Endothelial cell of umbilical vein (primary cell): Measurements from ENCODE around the gene SIRPG. TPM values are rescaled to one million over a fixed set of nuclear protein-coding genes. Genes with fewer than 3 reads are reported as not detected.

Source experiments
- BruUV-seq: library from RNA; stranded (reverse); fragments of 400-500 nt; replicated peaks from 2 replicates; lab custom pipeline; 2021; lab: Mats Ljungman, UMichigan
- CTCF ChIA-PET: fragments of 300-600, 350-600 bp; sonication (Branson Sonifier 250); formaldehyde crosslinking; loops from one replicate; lab custom pipeline; 2021; ENCODE audit warnings: antibody characterized with exemption, inconsistent platforms; lab: Charles Lee
- POLR2A ChIA-PET: fragments of 300-600, 350-600 bp; sonication (Branson Sonifier 250); formaldehyde crosslinking; loops from one replicate; lab custom pipeline; 2021; ENCODE audit warnings: antibody characterized with exemption, inconsistent platforms; lab: Charles Lee
- DNase-seq: peaks from one replicate; pipeline ENCODE4 v3.0.0-alpha.2; 2011; ENCODE audit warnings: low read depth, low spot score
- FAIRE-seq: peaks from 2 replicates; lab custom pipeline; 2011; peaks lifted over from hg19 to GRCh38; lab: Jason Lieb, UNC
- H2AFZ ChIP-seq: 2 replicates; pipeline ENCODE4 v1.6.0; 2012; ENCODE audit warnings: low read depth, low read length, control low read depth, inconsistent platforms
- H3K27ac ChIP-seq: 2 replicates; pipeline ENCODE4 v1.5.1; 2011; ENCODE audit warnings: low read depth, mild to moderate bottlenecking, control low read depth, low read length, moderate library complexity; ENCODE audit not compliant: insufficient read depth
- H3K27me3 ChIP-seq, 2 experiments: 2 replicates each; pipeline versions ENCODE4 v1.6.0 to v1.6.1; 2011; ENCODE audit warnings: low read length in 2 of 2, mixed read lengths in 1 of 2; ENCODE audit not compliant: control insufficient read depth in 2 of 2, insufficient read depth in 2 of 2
- H3K36me3 ChIP-seq, 2 experiments: 2 replicates in 1 of 2; 3 replicates in 1 of 2; pipeline ENCODE4 v1.5.1; 2011; ENCODE audit warnings: low read length in 2 of 2, mild to moderate bottlenecking in 1 of 2, moderate library complexity in 1 of 2; ENCODE audit not compliant: control insufficient read depth in 2 of 2, insufficient read depth in 2 of 2; ENCODE audit errors: extremely low read depth in 1 of 2
- H3K4me1 ChIP-seq: 3 replicates; pipeline ENCODE4 v1.5.1; 2011; ENCODE audit warnings: mild to moderate bottlenecking, low read length; ENCODE audit not compliant: control insufficient read depth, insufficient read depth; ENCODE audit errors: extremely low read depth
- H3K4me2 ChIP-seq: 2 replicates; pipeline ENCODE4 v1.6.1; 2011; ENCODE audit warnings: low read length, control low read depth, mixed read lengths; ENCODE audit not compliant: insufficient read depth
- H3K4me3 ChIP-seq, 3 experiments: fragments of 200-600 bp in 1 of 3; sonication (generic), shearing (Covaris generic) in 1 of 3; replicated peaks in 1 of 3; 2 replicates each; pipeline ENCODE4 v1.5.1; 2011 to 2016; ENCODE audit warnings: control low read depth in 3 of 3, low read length in 3 of 3, mild to moderate bottlenecking in 2 of 3, inconsistent platforms in 1 of 3, low read depth in 1 of 3, moderate library complexity in 1 of 3; ENCODE audit not compliant: insufficient read depth in 1 of 3
- H3K79me2 ChIP-seq: 2 replicates; pipeline ENCODE4 v1.6.0; 2012; ENCODE audit warnings: low read length, inconsistent platforms; ENCODE audit not compliant: control insufficient read depth, insufficient read depth
- H3K9ac ChIP-seq: replicated peaks from 2 replicates; pipeline ENCODE3; 2011; ENCODE audit warnings: low read length, control low read depth; ENCODE audit not compliant: insufficient read depth; ENCODE audit errors: extremely low read depth
- H3K9me1 ChIP-seq: replicated peaks from 3 replicates; pipeline ENCODE4 v1.6.0; 2011; ENCODE audit warnings: mild to moderate bottlenecking, low read length; ENCODE audit not compliant: control insufficient read depth, insufficient read depth; ENCODE audit errors: extremely low read depth
- H3K9me3 ChIP-seq: replicated peaks from 2 replicates; pipeline ENCODE4 v1.5.1; 2012; ENCODE audit warnings: low read length, inconsistent platforms; ENCODE audit not compliant: control insufficient read depth, insufficient read depth
- H4K20me1 ChIP-seq: replicated peaks from 2 replicates; pipeline ENCODE3; 2011; ENCODE audit warnings: mild to moderate bottlenecking, low read length; ENCODE audit not compliant: control insufficient read depth, insufficient read depth; ENCODE audit errors: extremely low read depth
- EZH2 ChIP-seq: IDR thresholded peaks from 2 replicates; pipeline ENCODE4 v1.6.1; 2012; ENCODE audit warnings: borderline replicate concordance, low read depth, mild to moderate bottlenecking, moderate library complexity, low read length, inconsistent platforms; ENCODE audit not compliant: severe bottlenecking
- FOS ChIP-seq: IDR thresholded peaks from 2 replicates; pipeline ENCODE4 v1.6.1; 2011; ENCODE audit warnings: mild to moderate bottlenecking, low read length, moderate library complexity, borderline replicate concordance; ENCODE audit not compliant: insufficient read depth
- GATA2 ChIP-seq: IDR thresholded peaks from 2 replicates; pipeline ENCODE4 v1.7.0; 2011; ENCODE audit warnings: low read depth, mild to moderate bottlenecking, moderate library complexity, mixed read lengths, low read length; ENCODE audit not compliant: insufficient read length, insufficient read depth
- JUN ChIP-seq: IDR thresholded peaks from 2 replicates; pipeline ENCODE4 v1.6.1; 2011; ENCODE audit warnings: borderline replicate concordance, low read depth; ENCODE audit not compliant: insufficient read length, insufficient read depth
- MYC ChIP-seq: IDR thresholded peaks from one replicate; pipeline ENCODE4 v1.6.1; 2011; ENCODE audit warnings: mild to moderate bottlenecking, low read depth, low read length
- POLR2A ChIP-seq: IDR thresholded peaks from 2 replicates; pipeline ENCODE4 v1.6.1; 2012; ENCODE audit warnings: low read depth, mild to moderate bottlenecking, control low read depth, low read length
- POLR2AphosphoS5 ChIP-seq: IDR thresholded peaks from 2 replicates; pipeline ENCODE4 v1.6.1; 2012; ENCODE audit warnings: low read depth, mild to moderate bottlenecking, control low read depth, low read length, moderate library complexity; ENCODE audit not compliant: insufficient read depth
- dilution Hi-C: fragments of 300-500 bp; cut with MboI; formaldehyde crosslinking; loops from one replicate; pipeline ENCODE4 v1.15.0; 2019; ENCODE audit warnings: low sequenced_read_pairs; ENCODE audit not compliant: extremely low pct_ligation_motif_present
- intact Hi-C: fragments of 100-400 bp; cut with micrococcal nuclease; formaldehyde crosslinking; loops from one replicate; pipeline ENCODE4 v1.10.0; 2022
- polyA plus RNA-seq, 4 experiments: library from polyadenylated mRNA; depleted of rRNA in 3 of 4; stranded (reverse) in 3 of 4; unstranded in 1 of 4; fragments of >200 nt; gene quantifications; 2 replicates each; pipeline versions ENCODE4 v1.2.1 to v1.2.3, GENCODE V29; 2011 to 2012; ENCODE audit warnings: missing spikeins in 1 of 4
- total RNA-seq: library from RNA; stranded (reverse); gene quantifications from 2 replicates; pipeline ENCODE4 v1.2.3, GENCODE V29; 2021
- TF ChIP-seq, protein P1 (sequence below): IDR thresholded peaks from 2 replicates; pipeline ENCODE4 v1.6.1; 2011; ENCODE audit not compliant: insufficient read depth, insufficient read length
- TF ChIP-seq, protein P2 (sequence below), 2 donors: IDR thresholded peaks; 1 replicate in 1 of 2; 2 replicates in 1 of 2; pipeline ENCODE4 v1.5.1; 2011; ENCODE audit warnings: low read length in 2 of 2, mild to moderate bottlenecking in 2 of 2, moderate library complexity in 2 of 2, control low read depth in 1 of 2, inconsistent platforms in 1 of 2, low read depth in 1 of 2; ENCODE audit not compliant: insufficient read depth in 1 of 2; ENCODE audit errors: extremely low read depth in 1 of 2

Gene SIRPG
- total and polyA plus RNA-seq, 2 donors (not counting 3 experiments of a cell fraction or from before 2014, with no cell fraction given), result not detected

DNA sequence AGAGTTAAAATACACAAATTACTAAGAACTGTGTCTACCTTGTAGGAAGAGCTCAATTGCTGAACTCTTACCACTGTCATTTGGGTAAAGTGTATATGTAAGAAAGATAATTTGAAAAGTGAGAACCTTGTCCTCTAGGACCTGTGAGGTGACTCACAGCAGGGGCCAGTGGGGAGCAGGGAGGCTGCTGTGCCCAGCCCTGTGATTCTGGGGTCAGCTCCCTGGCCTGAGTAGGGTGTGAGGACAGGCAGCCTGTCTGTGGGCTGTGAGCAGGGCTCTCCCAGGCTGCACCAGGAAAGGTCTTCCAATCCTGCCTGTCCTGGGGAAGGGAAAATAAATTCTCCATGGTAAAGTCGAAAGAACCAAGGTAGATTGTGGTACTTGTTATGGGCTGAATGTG is 27.3 kb upstream of the SIRPG start:
- DNase-seq, result no peak

More for the DNA sequence above, 27.3 kb upstream of the SIRPG start:
- Histone ChIP-seq H3K9me1 (no peaks in the 10 kb centered on the region), H3K4me2 (no peak overlapping the region), H3K9ac (no peak overlapping the region), H4K20me1 (no peaks in the 10 kb centered on the region), H3K27me3 (peaks cover 9 to 27% of the 10 kb centered on the region in 2 experiments), H3K4me3 (no peak overlapping the region), H3K79me2 (no peaks in the 10 kb centered on the region), H3K4me1 (no peaks in the 10 kb centered on the region), H2AFZ (no peak overlapping the region), H3K27ac (no peak overlapping the region), H3K36me3 (no peaks in the 10 kb centered on the region), H3K9me3 (no peaks in the 10 kb centered on the region)
- TF ChIP-seq POLR2AphosphoS5 (no peak), POLR2A (no peak), FOS (no peak), EZH2 (no peak), JUN (no peak), GATA2 (no peak), MYC (no peak)
- TF ChIP-seq, protein P1, sequence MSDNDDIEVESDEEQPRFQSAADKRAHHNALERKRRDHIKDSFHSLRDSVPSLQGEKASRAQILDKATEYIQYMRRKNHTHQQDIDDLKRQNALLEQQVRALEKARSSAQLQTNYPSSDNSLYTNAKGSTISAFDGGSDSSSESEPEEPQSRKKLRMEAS, result no peak
- TF ChIP-seq, protein P2, sequence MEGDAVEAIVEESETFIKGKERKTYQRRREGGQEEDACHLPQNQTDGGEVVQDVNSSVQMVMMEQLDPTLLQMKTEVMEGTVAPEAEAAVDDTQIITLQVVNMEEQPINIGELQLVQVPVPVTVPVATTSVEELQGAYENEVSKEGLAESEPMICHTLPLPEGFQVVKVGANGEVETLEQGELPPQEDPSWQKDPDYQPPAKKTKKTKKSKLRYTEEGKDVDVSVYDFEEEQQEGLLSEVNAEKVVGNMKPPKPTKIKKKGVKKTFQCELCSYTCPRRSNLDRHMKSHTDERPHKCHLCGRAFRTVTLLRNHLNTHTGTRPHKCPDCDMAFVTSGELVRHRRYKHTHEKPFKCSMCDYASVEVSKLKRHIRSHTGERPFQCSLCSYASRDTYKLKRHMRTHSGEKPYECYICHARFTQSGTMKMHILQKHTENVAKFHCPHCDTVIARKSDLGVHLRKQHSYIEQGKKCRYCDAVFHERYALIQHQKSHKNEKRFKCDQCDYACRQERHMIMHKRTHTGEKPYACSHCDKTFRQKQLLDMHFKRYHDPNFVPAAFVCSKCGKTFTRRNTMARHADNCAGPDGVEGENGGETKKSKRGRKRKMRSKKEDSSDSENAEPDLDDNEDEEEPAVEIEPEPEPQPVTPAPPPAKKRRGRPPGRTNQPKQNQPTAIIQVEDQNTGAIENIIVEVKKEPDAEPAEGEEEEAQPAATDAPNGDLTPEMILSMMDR (IDR thresholded peaks at IDR 0.05; ENCODE audit: extremely low read depth in 1 of 2, insufficient read depth in 1 of 2, low read depth in 1 of 2, low read length in 2 of 2), result no peak
- ChIA-PET POLR2A (no interaction called here), CTCF (interaction anchor here (0.7 kb wide), 1 partner anchor 54 kb away, joined by 3 read pairs; no protein-coding TSS in a partner anchor)
- intact Hi-C loops, result no loop called here
- dilution Hi-C loops, result no loop called here
- BruUV-seq, result no TSS peak
- FAIRE-seq, result no peak
